ENCODE measurements around the gene KDM2B. TPM values are rescaled to one million over a fixed set of nuclear protein-coding genes. Genes with fewer than 3 reads are reported as not detected.

The KDM2B gene
- total and polyA plus RNA-seq, 2 donors (not counting 1 experiment from before 2014, with no cell fraction given), result 108 to 126 TPM

- Histone ChIP-seq H3K36me3 (replicated peaks in 1 of 2; ENCODE audit: control extremely low read depth in 1 of 2, control insufficient read depth in 1 of 2, extremely low read depth in 1 of 2, insufficient read depth in 2 of 2, low read length in 1 of 2) (no peaks in the 10 kb centered on the region), H3K4me1 (ENCODE audit: control insufficient read depth in 2 of 2, insufficient read depth in 2 of 2, low read length in 2 of 2) (peaks cover 15 to 26% of the 10 kb centered on the region in 2 donors), H3K79me2 (ENCODE audit: control insufficient read depth, insufficient read depth, low read length) (no peaks in the 10 kb centered on the region), H4K20me1 (ENCODE audit: control insufficient read depth, insufficient read depth, low read length, poor library complexity, severe bottlenecking) (no peaks in the 10 kb centered on the region), H3K27me3 (replicated peaks in 1 of 4; ENCODE audit: control extremely low read depth in 1 of 4, control insufficient read depth in 3 of 4, insufficient read depth in 4 of 4, low read length in 3 of 4) (no peaks in the 10 kb centered on the region), H3K4me3 (ENCODE audit: control extremely low read depth in 1 of 5, extremely low read depth in 1 of 5, insufficient read depth in 1 of 5, low read depth in 2 of 5, low read length in 4 of 5) (no peak overlapping the region), H3K27ac (ENCODE audit: low read length in 2 of 2) (no peak overlapping the region), H3K9me3 (ENCODE audit: control extremely low read depth in 1 of 3, control insufficient read depth in 2 of 3, insufficient read depth in 1 of 3, low read length in 2 of 3) (peaks cover 0 to 9% (median 0%) of the 10 kb centered on the region in 3 donors), H3K4me2 (replicated peaks; ENCODE audit: low read depth, low read length, poor library complexity, severe bottlenecking) (no peak overlapping the region), H2AFZ (ENCODE audit: insufficient read depth, low read depth, low read length, poor library complexity, severe bottlenecking) (no peak overlapping the region), H3K9ac (ENCODE audit: low read length) (no peak overlapping the region)
- ATAC-seq (ENCODE audit: low read depth), result peak; percentile 24
- 85% methylated on average over 2 of the region's 9 CpGs for WGBS (ENCODE audit: insufficient coverage)
- intact Hi-C loops (cut with micrococcal nuclease), result no loop called here
- DNase-seq, result no peak
- no peaks in the 10 kb centered on the region for H3K27me3 Mint-ChIP-seq
- CTCF ChIA-PET, result interaction anchor here (1.2 to 1.3 kb wide), 2 partner anchors 62 to 76 kb away, joined by 3 read pairs; no protein-coding TSS in a partner anchor
- TF ChIP-seq CTCF (IDR thresholded peaks at IDR 0.05) (no peak), EZH2 (IDR thresholded peaks at IDR 0.05; ENCODE audit: borderline replicate concordance, insufficient read depth, low read depth, low read length, poor library complexity, severe bottlenecking) (no peak)
- no peaks in the 10 kb centered on the region for H3K9me3 Mint-ChIP-seq (ENCODE audit: insufficient read depth)
- H3K4me3 Mint-ChIP-seq, result no peak overlapping the region
- POLR2A ChIA-PET, result interaction anchor here (0.7 kb wide), 1 partner anchor 162 kb away, joined by 8 read pairs; no protein-coding TSS in a partner anchor
- peaks cover 24% of the 10 kb centered on the region for H3K4me1 Mint-ChIP-seq
- H3K27ac Mint-ChIP-seq, result peak overlapping the region; percentile 17
Observed at GRCh38 chr12:121614872-121615467, 34.1 kb upstream of the KDM2B start.

- H4K20me1 ChIP-seq (ENCODE audit: control insufficient read depth, insufficient read depth, low read length, poor library complexity, severe bottlenecking), result no peaks in the 10 kb centered on the region
- intact Hi-C loops (cut with micrococcal nuclease), result no loop called here
Observed at GRCh38 chr12:121613462-121613861, 32.6 kb upstream of the KDM2B start.

More at GRCh38 chr12:121613462-121613861, 32.6 kb upstream of the KDM2B start:
- 71% methylated on average over 6 of the region's 7 CpGs for WGBS (ENCODE audit: insufficient coverage)
- Histone ChIP-seq H3K9ac (ENCODE audit: low read length) (no peak overlapping the region), H2AFZ (ENCODE audit: insufficient read depth, low read depth, low read length, poor library complexity, severe bottlenecking) (no peak overlapping the region), H3K4me1 (ENCODE audit: control insufficient read depth in 2 of 2, insufficient read depth in 2 of 2, low read length in 2 of 2) (peaks cover 2 to 11% of the 10 kb centered on the region in 2 donors), H3K4me3 (ENCODE audit: control extremely low read depth in 1 of 5, extremely low read depth in 1 of 5, insufficient read depth in 1 of 5, low read depth in 2 of 5, low read length in 4 of 5) (no peak overlapping the region), H3K36me3 (replicated peaks in 1 of 2; ENCODE audit: control extremely low read depth in 1 of 2, control insufficient read depth in 1 of 2, extremely low read depth in 1 of 2, insufficient read depth in 2 of 2, low read length in 1 of 2) (no peaks in the 10 kb centered on the region), H3K27ac (ENCODE audit: low read length in 2 of 2) (no peak overlapping the region), H3K9me3 (ENCODE audit: control extremely low read depth in 1 of 3, control insufficient read depth in 2 of 3, insufficient read depth in 1 of 3, low read length in 2 of 3) (peaks cover 0 to 9% (median 0%) of the 10 kb centered on the region in 3 donors), H3K4me2 (replicated peaks; ENCODE audit: low read depth, low read length, poor library complexity, severe bottlenecking) (no peak overlapping the region), H3K79me2 (ENCODE audit: control insufficient read depth, insufficient read depth, low read length) (no peaks in the 10 kb centered on the region), H3K27me3 (replicated peaks in 1 of 4; ENCODE audit: control extremely low read depth in 1 of 4, control insufficient read depth in 3 of 4, insufficient read depth in 4 of 4, low read length in 3 of 4) (no peaks in the 10 kb centered on the region)
- ChIA-PET POLR2A (interaction anchor here (0.6 to 1.5 kb wide), 3 partner anchors 25 to 81 kb away, joined by 3 to 7 read pairs (median 3); no protein-coding TSS in a partner anchor), CTCF (interaction anchor here (1.0 to 1.3 kb wide), 3 partner anchors 13 to 113 kb away, joined by 3 to 6 read pairs (median 3); no protein-coding TSS in a partner anchor)
- Mint-ChIP-seq H3K27me3 (no peaks in the 10 kb centered on the region), H3K9me3 (ENCODE audit: insufficient read depth) (no peaks in the 10 kb centered on the region), H3K4me1 (peaks cover 10% of the 10 kb centered on the region), H3K4me3 (no peak overlapping the region), H3K27ac (no peak overlapping the region)
- DNase-seq (no peak), ATAC-seq (ENCODE audit: low read depth) (no peak)
- TF ChIP-seq CTCF (IDR thresholded peaks at IDR 0.05) (no peak), EZH2 (IDR thresholded peaks at IDR 0.05; ENCODE audit: borderline replicate concordance, insufficient read depth, low read depth, low read length, poor library complexity, severe bottlenecking) (no peak)
